RWPE2 (cell line): ENCODE data around the gene TARBP2.

Experiments
- ATAC-seq: fragments of 200-7000 bp; cut with Tn5 transposase; 3 replicates; pipeline ENCODE4 v1.9.1; 2021; ENCODE audit warnings: low read depth
- DNase-seq: peaks from one replicate; pipeline ENCODE4 v3.0.0-alpha.2; 2020; ENCODE audit warnings: low spot score
- H3K27ac ChIP-seq: fragments of 450-650 bp; 2 replicates; pipeline ENCODE4 v1.5.1; 2017; ENCODE audit warnings: mild to moderate bottlenecking; ENCODE audit not compliant: poor library complexity, severe bottlenecking
- H3K27me3 ChIP-seq: fragments of 250-450 bp; sonication (Bioruptor Pico); 2 replicates; pipeline ENCODE4 v1.5.1; 2021; ENCODE audit warnings: mild to moderate bottlenecking, moderate library complexity; ENCODE audit not compliant: insufficient read depth, poor library complexity, severe bottlenecking
- H3K36me3 ChIP-seq: fragments of 250-450 bp; sonication (Bioruptor Pico); 2 replicates; pipeline ENCODE4 v1.5.1; 2020; ENCODE audit warnings: low read depth, mild to moderate bottlenecking, moderate library complexity
- H3K4me1 ChIP-seq: fragments of 250-450 bp; sonication (Bioruptor Pico); 2 replicates; pipeline ENCODE4 v1.5.1; 2021; ENCODE audit warnings: mild to moderate bottlenecking, moderate library complexity; ENCODE audit not compliant: insufficient read depth, poor library complexity, severe bottlenecking
- H3K4me3 ChIP-seq: fragments of 250-450 bp; sonication (Bioruptor Pico); 2 replicates; pipeline ENCODE4 v1.5.1; 2021; ENCODE audit warnings: mild to moderate bottlenecking, moderate library complexity; ENCODE audit not compliant: severe bottlenecking
- H3K9me3 ChIP-seq: fragments of 250-450 bp; sonication (Bioruptor Pico); 2 replicates; pipeline ENCODE4 v1.5.1; 2021; ENCODE audit warnings: mild to moderate bottlenecking, moderate library complexity; ENCODE audit not compliant: severe bottlenecking
- CTCF ChIP-seq: fragments of 450-650 bp; IDR thresholded peaks from one replicate; pipeline ENCODE4 v1.5.1; 2017; ENCODE audit warnings: mild to moderate bottlenecking, moderate library complexity; ENCODE audit not compliant: poor library complexity, severe bottlenecking

TARBP2 gene

GRCh38 chr12:53502983-53503728 is 2.1 kb downstream of the TARBP2 start:
- Histone ChIP-seq H3K27ac (no peak overlapping the region), H3K27me3 (no peaks in the 10 kb centered on the region), H3K9me3 (no peaks in the 10 kb centered on the region), H3K4me1 (peaks cover 3% of the 10 kb centered on the region), H3K4me3 (no peak overlapping the region), H3K36me3 (peaks cover 4% of the 10 kb centered on the region; the same call in 1 of the 2 replicates)
- ATAC-seq = no peak
- TF ChIP-seq CTCF = no peak
- no peak for DNase-seq

- H3K27ac ChIP-seq = no peak overlapping the region
- ATAC-seq = no peak
- no peak for DNase-seq
- peaks cover 4% of the 10 kb centered on the region; the same call in 1 of the 2 replicates for H3K36me3 ChIP-seq
- H3K9me3 ChIP-seq = no peaks in the 10 kb centered on the region
- H3K27me3 ChIP-seq = no peaks in the 10 kb centered on the region
- no peak overlapping the region for H3K4me3 ChIP-seq
- H3K4me1 ChIP-seq = no peaks in the 10 kb centered on the region
- TF ChIP-seq CTCF = no peak
These were observed 3.2 kb downstream of the TARBP2 start for GRCh38 chr12:53504004-53504920.

GRCh38 chr12:53505086-53505485 is 4.0 kb downstream of the TARBP2 start:
- Histone ChIP-seq H3K9me3 (no peaks in the 10 kb centered on the region), H3K4me1 (no peaks in the 10 kb centered on the region), H3K27ac (no peak overlapping the region), H3K27me3 (no peaks in the 10 kb centered on the region), H3K4me3 (no peak overlapping the region), H3K36me3 (peaks cover 4% of the 10 kb centered on the region; the same call in 1 of the 2 replicates)
- ATAC-seq (no peak), DNase-seq (no peak)
- no peak for TF ChIP-seq CTCF

- Histone ChIP-seq H3K36me3 (peaks cover 4% of the 10 kb centered on the region; the same call in 1 of the 2 replicates), H3K27ac (no peak overlapping the region), H3K27me3 (no peaks in the 10 kb centered on the region), H3K4me3 (no peak overlapping the region), H3K4me1 (no peaks in the 10 kb centered on the region), H3K9me3 (no peaks in the 10 kb centered on the region)
- DNase-seq (no peak), ATAC-seq (no peak)
- no peak for TF ChIP-seq CTCF
These were observed 4.7 kb downstream of the TARBP2 start for GRCh38 chr12:53505555-53506449.
